DMS53 (cell line): ENCODE measurements around the gene SNX19.
A peak's percentile ranks its signal among the peaks of the same experiment; 100 is the strongest.
"Not testable (repeated sequence)": the region's sequence is repeated elsewhere in the genome, so short reads cannot be mapped to it uniquely, and the experiment has no call there.

Experiments
- DNase-seq: peaks from one replicate; lab custom pipeline; 2025; lab: John Stamatoyannopoulos, UW

Gene SNX19

GRCh38 chr11:130872102-130872501, 44.2 kb downstream of the SNX19 start:
- no peak for DNase-seq

GRCh38 chr11:130871616-130872015, 44.7 kb downstream of the SNX19 start:
- no peak for DNase-seq

GRCh38 chr11:130868721-130869390, 47.4 kb downstream of the SNX19 start:
- no peak for DNase-seq

- DNase-seq = no peak
Observed at GRCh38 chr11:130868086-130868710, 48.1 kb downstream of the SNX19 start.

GRCh38 chr11:130866831-130867230, 49.4 kb downstream of the SNX19 start:
- DNase-seq = no peak

GRCh38 chr11:130865774-130866114, 50.5 kb downstream of the SNX19 start:
- DNase-seq = no peak

- DNase-seq = peak; percentile 10
Observed at GRCh38 chr11:130865091-130865773, 51.0 kb downstream of the SNX19 start.

GRCh38 chr11:130861902-130862860, 54.1 kb downstream of the SNX19 start:
- DNase-seq = peak; percentile 94

- DNase-seq = no peak
Observed at GRCh38 chr11:130861283-130861682, 55.0 kb downstream of the SNX19 start.

GRCh38 chr11:130859886-130860285, 56.4 kb downstream of the SNX19 start:
- no peak for DNase-seq

- DNase-seq = peak; percentile 13
Observed at GRCh38 chr11:130858215-130858614, 58.1 kb downstream of the SNX19 start.

GRCh38 chr11:130855707-130856106, 60.6 kb downstream of the SNX19 start:
- DNase-seq = not testable (repeated sequence)

- DNase-seq = no peak
Observed at GRCh38 chr11:130854483-130854882, 61.8 kb downstream of the SNX19 start.

- DNase-seq = no peak
Observed at GRCh38 chr11:130852589-130852988, 63.7 kb downstream of the SNX19 start.

GRCh38 chr11:130850185-130850944, 65.9 kb downstream of the SNX19 start:
- no peak for DNase-seq

GRCh38 chr11:130849215-130849568, 67.1 kb downstream of the SNX19 start:
- DNase-seq = no peak

- no peak for DNase-seq
Observed at GRCh38 chr11:130848361-130849214, 67.7 kb downstream of the SNX19 start.

GRCh38 chr11:130847517-130847916, 68.8 kb downstream of the SNX19 start:
- DNase-seq = no peak

- DNase-seq = no peak
Observed at GRCh38 chr11:130846606-130847005, 69.7 kb downstream of the SNX19 start.

- DNase-seq = no peak
Observed at GRCh38 chr11:130842001-130842400, 74.3 kb downstream of the SNX19 start.

GRCh38 chr11:130840679-130841078, 75.6 kb downstream of the SNX19 start:
- DNase-seq = no peak
